HK-2 (cell line): ENCODE measurements around the gene GRM8.

Experiments used
- DNase-seq: peaks from one replicate; pipeline ENCODE4 v3.0.0-alpha.2; 2018; ENCODE audit not compliant: unreplicated experiment

Gene GRM8

DNA sequence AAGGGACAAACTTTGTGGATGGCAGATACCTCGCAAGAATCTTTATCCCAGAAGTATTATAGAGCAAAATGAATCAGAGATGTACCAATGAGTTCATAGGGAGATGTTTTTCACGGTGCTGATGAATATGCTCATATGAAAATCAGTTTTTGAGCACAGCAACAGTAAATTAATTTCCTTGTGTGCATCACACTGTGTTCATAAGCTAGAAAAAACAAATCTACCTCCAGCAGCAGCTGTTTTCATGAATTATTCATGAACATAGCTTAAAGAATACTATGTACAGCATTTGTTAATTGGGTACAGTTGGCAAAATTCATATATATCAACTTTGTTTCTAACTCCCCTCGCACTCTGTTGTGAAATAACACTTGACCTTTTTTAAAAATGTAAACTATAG, 809.8 kb downstream of the GRM8 start:
- no peak for DNase-seq

DNA sequence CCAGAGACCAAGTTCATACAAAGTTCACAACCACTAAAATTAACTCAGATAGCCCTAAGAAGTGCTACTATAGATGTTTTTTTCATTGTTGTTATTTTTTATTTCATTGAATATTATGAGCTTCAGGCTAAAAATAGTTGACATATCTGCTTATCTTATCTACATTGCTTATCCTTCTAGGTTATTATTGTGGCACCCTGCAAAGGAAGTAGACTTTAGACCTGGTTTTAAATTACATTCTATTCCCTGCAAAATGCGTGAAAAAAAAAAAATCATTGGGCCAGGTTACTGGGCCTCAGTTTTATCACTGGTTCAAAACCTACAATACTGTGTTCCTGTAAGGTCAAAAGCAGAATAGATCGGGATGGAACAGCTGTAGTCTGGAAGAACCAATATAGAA, 811.0 kb downstream of the GRM8 start:
- no peak for DNase-seq

DNA sequence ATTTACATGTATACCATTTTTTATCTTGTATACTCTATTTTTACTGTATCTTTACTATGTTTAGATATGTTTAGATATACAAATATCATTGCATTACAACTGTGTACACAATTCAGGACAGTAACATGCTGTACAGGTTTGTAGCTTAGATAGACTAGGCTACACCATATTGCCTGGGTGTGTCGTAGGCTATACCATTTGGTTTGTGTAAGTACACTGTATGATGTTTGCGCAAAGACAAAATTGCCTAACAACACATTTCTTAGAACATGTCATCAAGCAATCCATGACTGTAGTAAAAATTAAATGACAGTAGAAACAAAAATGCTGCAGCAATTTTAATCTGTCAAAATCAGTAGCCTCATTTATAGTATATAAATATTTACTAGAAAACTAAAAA, 812.2 kb downstream of the GRM8 start:
- DNase-seq = no peak

DNA sequence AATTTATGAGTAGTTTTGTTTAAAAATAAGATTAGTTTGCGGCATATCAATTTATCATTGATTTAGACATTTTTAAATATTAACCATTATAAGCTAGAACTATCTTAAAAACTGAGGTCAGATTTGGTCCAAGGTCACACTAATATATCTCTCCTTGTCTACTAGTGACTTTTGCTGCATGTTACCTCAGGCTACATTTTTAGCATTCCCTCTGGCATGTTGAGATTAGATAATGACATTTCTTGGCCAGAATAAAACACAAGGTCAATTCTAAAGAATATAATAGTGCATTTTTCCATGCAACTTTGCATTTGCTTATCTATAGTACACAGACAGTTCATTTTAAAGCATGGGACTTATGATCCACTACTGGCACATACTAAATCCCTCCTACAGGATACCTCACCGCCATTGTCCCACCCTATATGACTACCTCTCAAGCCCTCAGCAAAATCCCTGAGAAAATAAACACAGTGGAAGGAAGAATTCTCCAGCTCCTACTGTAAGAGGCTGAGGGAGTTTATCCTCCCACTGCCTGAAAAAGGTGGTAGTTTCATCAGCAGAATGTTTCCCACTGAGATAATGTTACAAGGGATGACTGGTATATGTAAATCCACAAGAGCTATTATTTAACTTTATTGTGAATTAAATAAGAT, 816.4 kb downstream of the GRM8 start:
- DNase-seq = no peak

DNA sequence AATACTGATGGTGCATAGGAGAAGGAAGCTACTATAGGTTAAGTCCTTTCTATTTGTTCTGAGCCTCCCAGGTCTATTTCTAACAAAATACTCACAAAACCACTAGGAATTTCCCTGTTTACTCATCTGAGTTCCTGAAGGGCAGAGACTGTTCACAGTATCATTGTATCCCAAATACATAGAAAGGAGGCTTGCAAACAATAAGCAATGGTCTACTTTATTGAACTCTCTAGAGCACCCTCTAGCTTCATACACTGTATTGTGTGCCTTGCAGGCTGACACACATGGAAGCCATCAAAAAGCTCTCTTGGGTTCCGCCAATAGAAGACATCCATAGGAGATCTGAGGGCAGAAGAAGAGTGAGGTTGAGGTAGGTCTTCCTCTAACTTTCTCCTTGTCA, 826.1 kb downstream of the GRM8 start:
- DNase-seq = no peak

DNA sequence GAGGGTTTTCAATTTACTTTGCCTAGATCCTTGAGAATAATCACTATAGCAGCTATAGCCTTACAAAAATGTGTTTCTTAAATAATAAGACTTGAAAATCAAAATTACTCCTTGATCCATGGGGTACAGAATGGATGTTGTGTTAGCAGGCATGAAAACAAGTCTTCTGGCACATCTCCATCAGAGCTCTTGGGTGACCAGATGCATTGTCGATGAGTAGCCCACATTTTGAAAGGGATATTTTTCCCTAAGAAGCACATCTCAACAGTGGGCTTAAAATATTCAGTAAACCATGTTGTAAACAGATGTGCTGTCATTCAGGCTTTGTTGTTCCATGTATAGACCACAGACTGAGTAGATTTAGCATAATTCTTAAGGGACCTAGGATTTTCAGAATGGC, 827.8 kb downstream of the GRM8 start:
- DNase-seq = no peak

DNA sequence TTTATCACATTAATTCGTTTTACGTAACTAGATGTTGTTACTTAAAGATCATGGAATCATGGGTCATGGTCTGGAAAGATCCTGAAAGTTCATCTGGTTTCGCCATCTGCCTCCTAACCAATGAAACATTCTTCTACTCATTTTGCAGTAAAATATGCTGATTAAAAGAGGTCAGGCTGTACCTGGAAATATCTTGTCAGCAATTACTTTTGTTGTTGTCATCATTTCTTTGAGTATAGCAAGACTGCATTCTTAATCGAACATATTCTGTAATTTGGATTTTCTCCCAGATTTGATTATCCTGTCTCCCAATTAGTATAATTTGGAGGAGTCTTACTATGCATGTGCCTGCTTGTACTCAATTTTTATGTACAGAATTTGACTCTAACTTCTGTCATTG, 833.7 kb downstream of the GRM8 start:
- DNase-seq = no peak

DNA sequence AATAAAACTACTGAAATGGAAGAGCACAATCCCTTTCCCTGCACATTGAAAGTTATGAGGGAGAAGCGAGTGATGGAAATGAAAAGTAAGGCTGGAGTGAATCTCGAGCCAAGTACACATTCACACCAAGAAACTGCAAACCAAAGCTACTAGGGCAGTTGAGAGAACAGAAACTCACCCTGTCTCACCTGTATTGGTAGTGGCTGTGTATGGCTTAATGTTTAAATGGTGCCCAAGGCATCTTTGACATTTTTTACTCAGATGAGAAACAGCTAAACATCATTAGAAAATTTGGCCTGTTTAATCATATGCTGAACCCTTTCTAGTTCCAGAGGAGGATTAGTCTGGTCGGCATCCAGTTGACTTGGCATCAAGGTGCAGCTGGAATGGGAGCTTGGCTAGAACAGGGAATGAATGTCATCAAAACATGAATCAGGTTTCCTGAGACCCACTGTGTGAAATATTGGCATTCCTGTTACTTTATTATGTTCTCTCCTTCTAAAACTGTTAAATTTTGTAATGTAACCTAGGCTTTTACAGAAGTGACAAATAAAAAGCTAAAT, 840.8 kb downstream of the GRM8 start:
- DNase-seq = no peak

DNA sequence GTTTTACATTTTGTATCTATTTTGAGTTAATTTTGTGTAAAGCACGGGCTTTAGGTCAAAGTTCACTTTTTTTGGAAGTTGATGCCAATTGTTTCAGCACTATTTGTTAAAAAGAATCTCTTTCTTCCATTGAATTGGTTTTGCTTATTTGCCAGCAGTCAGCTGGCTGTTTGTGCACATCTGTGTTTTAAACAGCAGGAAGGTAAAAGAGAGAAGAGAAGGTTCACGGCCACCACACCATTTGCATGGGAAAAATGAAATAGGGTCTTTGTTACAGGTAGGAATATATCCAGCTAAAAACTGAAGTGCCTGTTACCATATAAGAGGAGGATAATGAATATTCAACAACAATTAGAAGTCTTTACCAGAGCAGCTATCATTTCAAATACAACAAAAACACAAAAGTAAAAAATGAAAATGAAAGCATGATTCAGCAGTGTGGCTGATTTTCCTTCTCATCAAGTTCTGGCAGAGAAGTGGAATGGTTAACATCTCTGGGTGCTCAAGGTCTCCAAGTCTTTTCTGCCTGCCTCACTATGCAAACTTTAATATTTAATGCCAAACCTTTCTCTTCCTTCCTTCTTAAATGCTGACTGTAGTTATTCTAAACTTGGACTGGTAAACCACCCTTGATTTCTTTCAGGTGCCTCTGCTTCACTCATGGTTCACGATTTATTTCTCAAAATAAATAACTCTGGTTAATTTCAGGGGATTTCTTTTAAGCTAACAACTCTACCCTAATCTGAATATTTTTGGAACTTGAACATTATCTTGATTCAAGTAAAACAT, 841.5 kb downstream of the GRM8 start:
- DNase-seq = no peak

DNA sequence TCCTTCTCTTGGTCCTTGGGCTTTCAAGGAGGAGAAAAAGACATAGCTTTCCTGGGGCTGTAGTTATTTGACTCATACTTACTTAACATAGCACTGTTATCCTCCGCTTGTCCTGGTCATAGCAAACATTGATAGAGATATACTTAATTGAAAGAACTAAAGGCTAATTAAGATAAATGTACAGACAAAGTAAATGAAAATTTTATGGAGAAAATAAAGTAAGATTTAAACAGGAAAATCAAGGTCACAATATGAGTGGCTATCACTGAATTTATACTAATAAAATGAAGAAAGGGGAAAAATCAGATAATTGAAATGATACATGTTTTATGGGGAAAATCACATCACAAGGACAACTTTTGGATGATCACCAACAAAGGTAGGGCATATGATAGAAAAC, 849.7 kb downstream of the GRM8 start:
- no peak for DNase-seq

DNA sequence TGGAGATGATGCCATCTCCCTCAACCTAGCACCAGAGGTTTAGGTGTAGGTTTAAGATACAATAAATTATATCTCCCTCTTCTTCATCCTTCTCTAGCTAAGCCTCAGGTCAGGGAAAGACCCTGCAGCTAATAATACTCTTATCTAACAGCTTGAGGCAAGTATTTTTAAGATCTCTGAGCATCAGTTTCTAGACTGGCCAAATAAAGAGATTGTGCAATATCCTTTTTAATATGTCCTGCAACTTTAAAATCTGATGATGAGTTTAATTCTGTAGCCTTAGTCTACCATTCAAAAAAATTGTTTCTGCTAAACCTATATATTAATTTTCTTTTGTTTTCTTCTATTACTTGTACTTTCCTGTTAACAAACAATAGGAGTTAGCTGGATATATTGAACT, 850.8 kb downstream of the GRM8 start:
- DNase-seq = no peak

DNA sequence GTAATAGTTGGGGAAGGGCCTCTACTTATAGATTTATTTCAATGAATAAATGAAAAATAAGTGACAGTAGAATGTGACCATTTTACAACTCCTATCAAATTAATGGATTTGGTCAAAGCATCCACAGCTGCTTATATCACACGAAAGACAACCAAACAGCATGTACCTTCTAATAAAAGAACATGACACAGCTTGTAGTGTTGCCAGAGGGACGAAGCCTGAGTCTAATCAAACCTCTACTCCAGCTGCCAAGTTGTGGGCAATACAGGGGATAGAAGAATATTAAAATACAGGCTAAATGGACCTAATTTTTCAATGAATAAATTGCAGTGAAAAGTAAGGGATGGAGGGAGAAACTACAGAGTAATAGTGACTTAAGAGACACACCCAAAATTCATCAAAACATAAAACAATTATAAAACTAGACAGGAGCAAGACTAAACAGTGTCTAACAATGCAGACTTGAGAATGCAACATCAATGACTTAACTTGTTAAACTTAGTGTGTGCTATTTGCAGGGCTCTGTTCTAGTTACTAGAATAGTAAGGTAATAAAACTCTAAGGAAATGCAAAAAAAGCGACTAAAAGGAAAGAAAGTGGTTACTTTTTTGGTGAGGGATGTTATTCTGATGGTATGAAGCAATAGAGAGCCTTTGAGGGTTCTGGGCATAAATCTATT, 853.8 kb downstream of the GRM8 start:
- no peak for DNase-seq

DNA sequence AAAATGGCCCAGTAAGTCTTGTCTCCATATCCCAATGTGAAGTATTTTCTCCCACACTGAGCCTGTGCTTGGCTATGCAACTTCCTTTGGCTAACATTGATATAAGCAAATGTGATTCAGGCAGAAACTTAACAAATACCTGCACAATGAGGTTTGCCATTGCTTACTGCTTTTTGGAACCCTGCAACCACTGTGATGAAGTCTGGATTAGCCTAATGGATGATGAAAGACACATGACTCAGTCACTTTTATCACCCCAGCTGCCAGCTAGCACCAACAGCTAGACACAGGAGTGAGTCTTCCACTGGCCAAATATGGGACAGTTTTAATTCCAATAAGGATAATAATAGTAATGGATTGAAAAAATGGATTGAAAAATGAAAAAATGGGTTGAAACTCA, 854.5 kb downstream of the GRM8 start:
- no peak for DNase-seq

DNA sequence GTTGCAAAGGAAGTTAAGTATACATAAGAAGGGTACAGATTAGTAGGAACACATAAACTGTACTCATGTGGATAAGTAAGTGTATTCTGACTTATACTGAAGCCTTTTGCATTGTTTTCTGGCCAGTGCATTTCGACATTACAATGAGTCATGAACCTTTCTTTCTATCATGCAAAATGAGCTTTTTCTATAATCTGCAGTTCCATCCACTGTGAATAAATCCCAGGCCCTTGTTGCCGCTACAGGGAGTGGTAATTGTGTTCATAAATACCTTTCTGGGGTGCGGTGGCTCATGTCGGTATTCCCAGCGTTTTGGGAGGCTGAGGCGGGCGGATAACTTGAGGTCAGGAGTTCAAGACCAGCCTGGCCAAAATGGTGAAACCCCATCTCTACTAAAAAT, 858.3 kb downstream of the GRM8 start:
- no peak for DNase-seq
